PC-9 (cell line): ENCODE results near the gene HSFX4. TPM values are rescaled to one million over a fixed set of nuclear protein-coding genes. Genes with fewer than 3 reads are reported as not detected.

ENCODE experiments used
- BruUV-seq: library from RNA; stranded (reverse); fragments of 400-500 nt; replicated peaks from 2 replicates; lab custom pipeline; 2021; lab: Mats Ljungman, UMichigan
- CTCF ChIA-PET: fragments of 300-600 bp; sonication (Branson Sonifier 250); formaldehyde crosslinking; loops from one replicate; lab custom pipeline; 2022; ENCODE audit warnings: antibody characterized with exemption; lab: Charles Lee
- POLR2A ChIA-PET: fragments of 300-600 bp; sonication (Branson Sonifier 250); formaldehyde crosslinking; loops from one replicate; lab custom pipeline; 2022; ENCODE audit warnings: antibody characterized with exemption; ENCODE audit not compliant: unreplicated experiment; lab: Charles Lee
- DNase-seq, 2 experiments: peaks; one replicate each; pipeline versions ENCODE4 v3.0.0 to v3.0.0-alpha.2; 2015 to 2022; ENCODE audit warnings: mixed read lengths in 1 of 2
- H2AFZ ChIP-seq: fragments of 200-600 bp; sonication (generic); 2 replicates; pipeline ENCODE4 v1.8.1; 2017; ENCODE audit warnings: antibody characterized with exemption
- H3F3A ChIP-seq: fragments of 200-600 bp; sonication (generic); 2 replicates; pipeline ENCODE4 v1.8.1; 2017; ENCODE audit warnings: antibody characterized with exemption, mild to moderate bottlenecking, low read depth; ENCODE audit not compliant: insufficient read depth
- H3K27ac ChIP-seq: fragments of 200-600 bp; sonication (generic); 2 replicates; pipeline ENCODE4 v1.6.1; 2016; ENCODE audit warnings: mixed run types
- H3K27me3 ChIP-seq: fragments of 200-600 bp; sonication (generic); 2 replicates; pipeline ENCODE4 v1.6.1; 2016; ENCODE audit warnings: low read depth, mixed run types; ENCODE audit not compliant: insufficient read depth
- H3K36me3 ChIP-seq: fragments of 200-600 bp; sonication (generic); 2 replicates; pipeline ENCODE4 v1.6.1; 2016; ENCODE audit warnings: low read depth, mixed run types
- H3K4me1 ChIP-seq: fragments of 200-600 bp; sonication (generic); replicated peaks from 2 replicates; pipeline ENCODE4 v1.6.1; 2016; ENCODE audit warnings: mixed run types; ENCODE audit not compliant: insufficient read depth
- H3K4me2 ChIP-seq: fragments of 200-600 bp; sonication (generic); 2 replicates; pipeline ENCODE4 v1.6.1; 2017; ENCODE audit warnings: mixed run types
- H3K4me3 ChIP-seq: fragments of 200-600 bp; sonication (generic); 2 replicates; pipeline ENCODE4 v1.6.1; 2016; ENCODE audit warnings: mixed run types
- H3K79me2 ChIP-seq: fragments of 200-600 bp; sonication (generic); 2 replicates; pipeline ENCODE4 v1.6.1; 2017; ENCODE audit warnings: low read depth, mixed run types
- H3K9me2 ChIP-seq: fragments of 200-600 bp; sonication (generic); 2 replicates; pipeline ENCODE4 v1.8.1; 2017; ENCODE audit warnings: mild to moderate bottlenecking; ENCODE audit not compliant: insufficient read depth
- H3K9me3 ChIP-seq: fragments of 200-600 bp; sonication (generic); 2 replicates; pipeline ENCODE4 v1.8.1; 2016; ENCODE audit warnings: low read depth; ENCODE audit not compliant: insufficient read depth
- H4K20me1 ChIP-seq: fragments of 200-600 bp; sonication (generic); 2 replicates; pipeline ENCODE4 v1.8.1; 2017; ENCODE audit not compliant: insufficient read depth
- CTCF ChIP-seq: fragments of 200-600 bp; sonication (generic); conservative IDR thresholded peaks from 2 replicates; pipeline ENCODE4 v1.6.1; 2017; ENCODE audit warnings: mixed run types, antibody characterized with exemption, mild to moderate bottlenecking, moderate library complexity
- EZH2 ChIP-seq: fragments of 200-600 bp; sonication (generic); IDR thresholded peaks from 2 replicates; pipeline ENCODE4 v1.8.0; 2017; ENCODE audit warnings: antibody characterized with exemption, low read depth
- intact Hi-C: fragments of 100-400 bp; cut with micrococcal nuclease; formaldehyde crosslinking; loops from one replicate; pipeline ENCODE4 v1.10.0; 2022; ENCODE audit not compliant: unreplicated experiment
- total RNA-seq: library from RNA; stranded (reverse); gene quantifications from 2 replicates; pipeline ENCODE4 v1.2.3, GENCODE V29; 2021

HSFX4 gene
- total RNA-seq, 1 experiment from 2014 or later: not detected

GRCh38 chrX:149979126-149979644, 49.8 kb downstream of the HSFX4 start:
- Histone ChIP-seq H3F3A (no peaks in the 10 kb centered on the region), H3K4me3 (no peak overlapping the region), H4K20me1 (no peaks in the 10 kb centered on the region), H3K27ac (no peak overlapping the region), H3K9me2 (no peaks in the 10 kb centered on the region), H3K27me3 (no peaks in the 10 kb centered on the region), H3K36me3 (no peaks in the 10 kb centered on the region), H3K4me2 (no peak overlapping the region), H2AFZ (no peak overlapping the region), H3K9me3 (no peaks in the 10 kb centered on the region), H3K79me2 (no peaks in the 10 kb centered on the region), H3K4me1 (no peaks in the 10 kb centered on the region)
- ChIA-PET POLR2A (no interaction called here), CTCF (no interaction called here)
- TF ChIP-seq EZH2: no peak
- TF ChIP-seq CTCF: no peak
- no TSS peak for BruUV-seq
- intact Hi-C loops: no loop called here
- DNase-seq: no peak

Other genes with a start within 250 kb of the HSFX4 start
- not detected in 2 replicates for gene MAGEA11, start 217.5 kb upstream of the HSFX4 start, total RNA-seq
- gene HSFX1, start 155.5 kb upstream of the HSFX4 start, total RNA-seq: 2.4 and 3.0 TPM in 2 replicates
- not detected in 2 replicates for gene MAGEA9, start 147.6 kb upstream of the HSFX4 start, total RNA-seq
- not detected in 2 replicates for gene MAGEA8, start 48.4 kb upstream of the HSFX4 start, total RNA-seq
- gene EOLA2, start 8.9 kb downstream of the HSFX4 start, total RNA-seq: 44.3 and 49.2 TPM in 2 replicates